Liver (tissue), 9 donors: Measurements from ENCODE around the gene ICOSLG. TPM values are rescaled to one million over a fixed set of nuclear protein-coding genes. Genes with fewer than 3 reads are reported as not detected.

Source experiments
- DNase-seq: peaks from one replicate; pipeline ENCODE4 v3.0.0-alpha.2; 2017; ENCODE audit warnings: low spot score
- H3K27ac ChIP-seq, 2 donors: one replicate each; pipeline ENCODE4 v1.7.0; 2013; ENCODE audit warnings: inconsistent platforms in 2 of 2, low read length in 2 of 2, control low read depth in 1 of 2, low read depth in 1 of 2, mild to moderate bottlenecking in 1 of 2
- H3K27me3 ChIP-seq, 4 donors: one replicate each; pipeline versions ENCODE4 v1.6.1 to v1.7.0; 2013; ENCODE audit warnings: low read length in 3 of 4, inconsistent platforms in 1 of 4, mild to moderate bottlenecking in 1 of 4, moderate library complexity in 1 of 4; ENCODE audit not compliant: control insufficient read depth in 4 of 4, insufficient read depth in 4 of 4
- H3K36me3 ChIP-seq, 4 donors: one replicate each; pipeline versions ENCODE4 v1.6.1 to v1.7.0; 2013; ENCODE audit warnings: low read length in 3 of 4, mild to moderate bottlenecking in 3 of 4, low read depth in 1 of 4, moderate library complexity in 1 of 4; ENCODE audit not compliant: control insufficient read depth in 4 of 4, insufficient read depth in 3 of 4
- H3K4me1 ChIP-seq, 4 donors: one replicate each; pipeline versions ENCODE4 v1.6.1 to v1.7.0; 2013; ENCODE audit warnings: low read length in 3 of 4, mild to moderate bottlenecking in 3 of 4, moderate library complexity in 1 of 4; ENCODE audit not compliant: control insufficient read depth in 4 of 4, insufficient read depth in 4 of 4
- H3K4me3 ChIP-seq, 3 donors: one replicate each; pipeline versions ENCODE4 v1.6.1 to v1.7.0; 2013; ENCODE audit warnings: low read length in 3 of 3, control low read depth in 1 of 3, low read depth in 1 of 3, mild to moderate bottlenecking in 1 of 3
- H3K9ac ChIP-seq, 2 donors: one replicate each; pipeline ENCODE4 v1.7.0; 2013; ENCODE audit warnings: low read length in 2 of 2, mild to moderate bottlenecking in 2 of 2, moderate library complexity in 2 of 2, control low read depth in 1 of 2, low read depth in 1 of 2
- H3K9me3 ChIP-seq, 4 donors: one replicate each; pipeline versions ENCODE4 v1.6.1 to v1.7.0; 2013; ENCODE audit warnings: low read length in 3 of 4; ENCODE audit not compliant: control insufficient read depth in 4 of 4
- FOXA1 ChIP-seq: IDR thresholded peaks from 2 replicates; pipeline ENCODE4 v1.6.1; 2016; ENCODE audit warnings: antibody characterized with exemption
- GABPA ChIP-seq, 2 donors: IDR thresholded peaks in 1 of 2; conservative IDR thresholded peaks in 1 of 2; 2 replicates each; pipeline ENCODE4 v1.6.1; 2016; ENCODE audit warnings: antibody characterized with exemption in 2 of 2, mild to moderate bottlenecking in 1 of 2, moderate library complexity in 1 of 2
- HNF4G ChIP-seq: IDR thresholded peaks from 2 replicates; pipeline ENCODE4 v1.6.1; 2016; ENCODE audit warnings: antibody characterized with exemption
- NR2F2 ChIP-seq: IDR thresholded peaks from 2 replicates; pipeline ENCODE4 v1.6.1; 2016; ENCODE audit warnings: antibody characterized with exemption
- RAD21 ChIP-seq, 2 donors: IDR thresholded peaks; 2 replicates each; pipeline ENCODE4 v1.6.1; 2016; ENCODE audit warnings: antibody characterized with exemption in 2 of 2, mild to moderate bottlenecking in 2 of 2
- REST ChIP-seq: IDR thresholded peaks from 2 replicates; pipeline ENCODE4 v1.6.1; 2016; ENCODE audit warnings: antibody characterized with exemption, mild to moderate bottlenecking
- RXRA ChIP-seq, 2 donors: IDR thresholded peaks; 2 replicates each; pipeline ENCODE4 v1.6.1; 2017 to 2018; ENCODE audit warnings: antibody characterized with exemption in 2 of 2, mild to moderate bottlenecking in 1 of 2
- SP1 ChIP-seq: IDR thresholded peaks from 2 replicates; pipeline ENCODE4 v1.6.1; 2018; ENCODE audit warnings: antibody characterized with exemption, mild to moderate bottlenecking
- TAF1 ChIP-seq: conservative IDR thresholded peaks from 2 replicates; pipeline ENCODE4 v1.6.1; 2016; ENCODE audit warnings: antibody characterized with exemption, mild to moderate bottlenecking
- YY1 ChIP-seq: IDR thresholded peaks from 2 replicates; pipeline ENCODE4 v1.6.1; 2016; ENCODE audit warnings: antibody characterized with exemption, mild to moderate bottlenecking
- ZBTB33 ChIP-seq: IDR thresholded peaks from 2 replicates; pipeline ENCODE4 v1.6.1; 2016; ENCODE audit warnings: antibody characterized with exemption
- WGBS: extraction: QIAGEN DNeasy Blood & Tissue Kit; methylation state at CpG from one replicate; pipeline ENCODE4 v1.1.7; 2013; 5-methylcytosine and 5-hydroxymethylcytosine counted together
- polyA plus RNA-seq, 2 donors: library from polyadenylated mRNA; stranded (reverse) in 1 of 2; unstranded in 1 of 2; fragments of 200-250 nt in 1 of 2; fragments of >200 nt in 1 of 2; fragmentation: Nextera tagmentation in 1 of 2; extraction: Ambion mirVana in 1 of 2; gene quantifications; one replicate each; pipeline versions ENCODE4 v1.2.1 to v1.2.3, GENCODE V29; 2013 to 2015
- total RNA-seq, 2 donors: library from RNA; depleted of rRNA; stranded (reverse); fragments of >200 nt; gene quantifications; one replicate each; pipeline ENCODE4 v1.2.3, GENCODE V29; 2014
- donor health status: healthy.
- donor health status: healthy.
- donor health status: healthy.
- donor health status: healthy.
- donor health status: healthy.

The ICOSLG gene
- total and polyA plus RNA-seq, 4 donors, result 0.69 to 1.6 (median 1.1) TPM

- Histone ChIP-seq H3K27ac (no peak overlapping the region), H3K36me3 (no peaks in the 10 kb centered on the region), H3K4me3 (no peak overlapping the region), H3K27me3 (no peaks in the 10 kb centered on the region), H3K9ac (no peak overlapping the region), H3K4me1 (no peaks in the 10 kb centered on the region), H3K9me3 (no peaks in the 10 kb centered on the region)
- WGBS, result 91% methylated on average over 18 of the region's 18 CpGs
- no peak for DNase-seq
- TF ChIP-seq TAF1, result no peak
Measured at GRCh38 chr21:44271558-44272283, 31.0 kb upstream of the ICOSLG start.

GRCh38 chr21:44269090-44269489, 28.3 kb upstream of the ICOSLG start:
- H3K27me3 ChIP-seq, result no peaks in the 10 kb centered on the region
- H3K36me3 ChIP-seq, result no peaks in the 10 kb centered on the region
- no peaks in the 10 kb centered on the region for H3K4me1 ChIP-seq
- TF ChIP-seq RAD21 (IDR thresholded peaks at IDR 0.05) (no peak), REST (no peak), ZBTB33 (no peak), TAF1 (no peak), NR2F2 (no peak), SP1 (no peak), HNF4G (no peak), RXRA (IDR thresholded peaks at IDR 0.05) (no peak), YY1 (no peak), GABPA (IDR thresholded peaks at IDR 0.05 in 1 of 2, conservative IDR thresholded peaks at IDR 0.05 in 1 of 2) (no peak)
- no peak overlapping the region for H3K9ac ChIP-seq
- H3K4me3 ChIP-seq, result no peak overlapping the region
- H3K9me3 ChIP-seq, result no peaks in the 10 kb centered on the region
- no peak for DNase-seq
- WGBS, result 88% methylated on average over 8 of the region's 8 CpGs
- H3K27ac ChIP-seq, result no peak overlapping the region

GRCh38 chr21:44267655-44268142, 27.0 kb upstream of the ICOSLG start:
- no peaks in the 10 kb centered on the region for H3K36me3 ChIP-seq
- H3K4me3 ChIP-seq, result no peak overlapping the region
- no peaks in the 10 kb centered on the region for H3K4me1 ChIP-seq
- H3K9ac ChIP-seq, result no peak overlapping the region
- H3K9me3 ChIP-seq, result no peaks in the 10 kb centered on the region
- WGBS, result 84% methylated on average over 19 of the region's 19 CpGs
- no peak for DNase-seq
- H3K27ac ChIP-seq, result no peak overlapping the region
- H3K27me3 ChIP-seq, result no peaks in the 10 kb centered on the region
- TF ChIP-seq FOXA1 (no peak), RAD21 (IDR thresholded peaks at IDR 0.05) (peak in 1 of 2 donors; percentile 51)
